SK-N-SH treated with all-trans-retinoic acid at 6 μM for 48 hours (cell line): ENCODE results near the gene NPAS2.
A peak's percentile ranks its signal among the peaks of the same experiment; 100 is the strongest.

Experiments used
- ATAC-seq: fragments of 200-7000 bp; cut with Tn5 transposase; 3 replicates; pipeline ENCODE4 v1.9.1; 2020; ENCODE audit warnings: mild to moderate bottlenecking, moderate library complexity
- ARNTL ChIP-seq: fragments of 450-650 bp; formaldehyde crosslinking; IDR thresholded peaks from 2 replicates; pipeline ENCODE4 v1.5.0; 2020; ENCODE audit warnings: low read depth, mild to moderate bottlenecking, moderate library complexity, borderline replicate concordance
- BACH2 ChIP-seq: fragments of 250-450 bp; sonication (Bioruptor Pico); IDR thresholded peaks from 2 replicates; pipeline ENCODE4 v1.9.0; 2021; ENCODE audit warnings: mild to moderate bottlenecking, borderline replicate concordance
- CREB5 ChIP-seq: fragments of 250-450 bp; sonication (Bioruptor Pico); IDR thresholded peaks from 2 replicates; pipeline ENCODE4 v1.5.1; 2020; ENCODE audit warnings: low read depth, mild to moderate bottlenecking, moderate library complexity
- CSDC2 ChIP-seq: fragments of 250-450 bp; sonication (Bioruptor Pico); IDR thresholded peaks from 2 replicates; pipeline ENCODE4 v1.5.0; 2020; ENCODE audit warnings: mild to moderate bottlenecking, moderate library complexity
- CSRNP3 ChIP-seq: fragments of 250-450 bp; sonication (Bioruptor Pico); IDR thresholded peaks from 2 replicates; pipeline ENCODE4 v1.5.1; 2021; ENCODE audit warnings: mild to moderate bottlenecking, moderate library complexity
- ESRRG ChIP-seq: fragments of 250-450 bp; sonication (Bioruptor Pico); IDR thresholded peaks from 2 replicates; pipeline ENCODE4 v1.6.1; 2021; ENCODE audit warnings: mild to moderate bottlenecking
- GLIS3 ChIP-seq: fragments of 250-450 bp; sonication (Bioruptor Pico); IDR thresholded peaks from 2 replicates; pipeline ENCODE4 v1.5.0; 2020; ENCODE audit warnings: mild to moderate bottlenecking, moderate library complexity
- ISL1 ChIP-seq: fragments of 250-450 bp; sonication (Bioruptor Pico); IDR thresholded peaks from 2 replicates; pipeline ENCODE4 v2.1.2; 2022; ENCODE audit warnings: mild to moderate bottlenecking, moderate library complexity
- OSR1 ChIP-seq: fragments of 250-450 bp; sonication (Bioruptor Pico); IDR thresholded peaks from 2 replicates; pipeline ENCODE4 v1.8.0; 2022; ENCODE audit warnings: moderate library complexity, mild to moderate bottlenecking, inconsistent platforms
- PATZ1 ChIP-seq: fragments of 250-450 bp; sonication (Bioruptor Pico); IDR thresholded peaks from 2 replicates; pipeline ENCODE4 v1.8.0; 2020; ENCODE audit warnings: mild to moderate bottlenecking, moderate library complexity, borderline replicate concordance
- POU6F1 ChIP-seq: fragments of 250-450 bp; sonication (Bioruptor Pico); IDR thresholded peaks from 2 replicates; pipeline ENCODE4 v1.8.0; 2021; ENCODE audit warnings: low read depth, mild to moderate bottlenecking, moderate library complexity, borderline replicate concordance
- PPARA ChIP-seq: fragments of 250-450 bp; sonication (Bioruptor Pico); IDR thresholded peaks from 2 replicates; pipeline ENCODE4 v1.5.0; 2020; ENCODE audit warnings: mild to moderate bottlenecking, borderline replicate concordance
- RARB ChIP-seq: fragments of 250-450 bp; sonication (Bioruptor Pico); IDR thresholded peaks from 2 replicates; pipeline ENCODE4 v1.8.0; 2021; ENCODE audit warnings: mild to moderate bottlenecking, moderate library complexity
- SNAI2 ChIP-seq: fragments of 250-450 bp; sonication (Bioruptor Pico); IDR thresholded peaks from 2 replicates; pipeline ENCODE4 v1.5.0; 2020; ENCODE audit warnings: mild to moderate bottlenecking, moderate library complexity
- TCF4 ChIP-seq: fragments of 250-450 bp; sonication (Bioruptor Pico); IDR thresholded peaks from 2 replicates; pipeline ENCODE4 v1.8.0; 2021; ENCODE audit warnings: mild to moderate bottlenecking, moderate library complexity, borderline replicate concordance
- TOX ChIP-seq: fragments of 250-450 bp; sonication (Bioruptor Pico); IDR thresholded peaks from 2 replicates; pipeline ENCODE4 v1.8.0; 2021; ENCODE audit warnings: mild to moderate bottlenecking, moderate library complexity, borderline replicate concordance
- TSHZ2 ChIP-seq: fragments of 250-450 bp; sonication (Bioruptor Pico); IDR thresholded peaks from 2 replicates; pipeline ENCODE4 v1.5.0; 2020; ENCODE audit warnings: mild to moderate bottlenecking, moderate library complexity
- ZC3H10 ChIP-seq: fragments of 250-450 bp; sonication (Bioruptor Pico); IDR thresholded peaks from 2 replicates; pipeline ENCODE4 v1.5.1; 2021; ENCODE audit warnings: mild to moderate bottlenecking, moderate library complexity
- ZFP3 ChIP-seq: fragments of 250-450 bp; sonication (Bioruptor Pico); IDR thresholded peaks from 2 replicates; pipeline ENCODE4 v1.5.0; 2020; ENCODE audit warnings: mild to moderate bottlenecking, moderate library complexity
- ZFP30 ChIP-seq: fragments of 450-650 bp; formaldehyde crosslinking; IDR thresholded peaks from 2 replicates; pipeline ENCODE4 v1.5.0; 2022; ENCODE audit warnings: mild to moderate bottlenecking, moderate library complexity
- ZNF565 ChIP-seq: fragments of 450-650 bp; formaldehyde crosslinking; conservative IDR thresholded peaks from 2 replicates; pipeline ENCODE4 v1.5.0; 2020; ENCODE audit warnings: low read depth, mild to moderate bottlenecking, moderate library complexity
- ZNF70 ChIP-seq: fragments of 450-650 bp; formaldehyde crosslinking; IDR thresholded peaks from 2 replicates; pipeline ENCODE4 v1.5.0; 2020; ENCODE audit warnings: mild to moderate bottlenecking, moderate library complexity
- ZNF8 ChIP-seq: fragments of 450-650 bp; formaldehyde crosslinking; IDR thresholded peaks from 2 replicates; pipeline ENCODE4 v1.5.0; 2020; ENCODE audit warnings: mild to moderate bottlenecking, moderate library complexity

Gene NPAS2

GRCh38 chr2:100941646-100942240 lies 121.8 kb downstream of the NPAS2 start:
- TF ChIP-seq ISL1 (CRISPR knock-in tag) (no peak), POU6F1 (CRISPR knock-in tag) (no peak), BACH2 (no peak), CREB5 (CRISPR knock-in tag) (no peak), ZFP3 (CRISPR knock-in tag) (no peak), ZFP30 (CRISPR knock-in tag) (no peak), CSRNP3 (CRISPR knock-in tag) (no peak), TSHZ2 (CRISPR knock-in tag) (no peak), PPARA (CRISPR knock-in tag) (no peak), RARB (CRISPR knock-in tag) (no peak), ZNF8 (CRISPR knock-in tag) (no peak), SNAI2 (CRISPR knock-in tag) (no peak), TCF4 (CRISPR knock-in tag) (no peak), OSR1 (CRISPR knock-in tag) (no peak), GLIS3 (CRISPR knock-in tag) (no peak), CSDC2 (CRISPR knock-in tag) (no peak), PATZ1 (CRISPR knock-in tag) (no peak), TOX (CRISPR knock-in tag) (no peak), ESRRG (CRISPR knock-in tag) (no peak), ZC3H10 (no peak)
- ATAC-seq = peak; percentile 35; the same call in 2 of the 3 replicates

GRCh38 chr2:100944617-100945432 lies 124.9 kb downstream of the NPAS2 start:
- no peak for ATAC-seq
- TF ChIP-seq TSHZ2 (CRISPR knock-in tag) (no peak), ZNF70 (no peak), ZFP30 (CRISPR knock-in tag) (no peak), RARB (CRISPR knock-in tag) (no peak), PPARA (CRISPR knock-in tag) (no peak), ARNTL (CRISPR knock-in tag) (no peak), PATZ1 (CRISPR knock-in tag) (no peak), CSDC2 (CRISPR knock-in tag) (no peak), TCF4 (CRISPR knock-in tag) (no peak), CREB5 (CRISPR knock-in tag) (no peak), ZC3H10 (no peak), ZNF565 (CRISPR knock-in tag) (no peak)
